GM23338 (cell line): Measurements from ENCODE around the gene SPACA1. TPM values are rescaled to one million over a fixed set of nuclear protein-coding genes. Genes with fewer than 3 reads are reported as not detected.

Experiments
- ATAC-seq: fragments of 200-7000 bp; cut with Tn5 transposase; 3 replicates; pipeline ENCODE4 v1.9.1; 2020
- DNase-seq: peaks from one replicate; pipeline ENCODE4 v3.0.0-alpha.2; 2015; ENCODE audit warnings: low spot score
- H2AFZ ChIP-seq: fragments of 200-600 bp; sonication (generic); 2 replicates; pipeline ENCODE4 v1.8.0; 2016; ENCODE audit warnings: antibody characterized with exemption, mild to moderate bottlenecking, moderate library complexity
- H3F3A ChIP-seq: fragments of 200-600 bp; sonication (generic); replicated peaks from 2 replicates; pipeline ENCODE4 v1.8.0; 2017; ENCODE audit warnings: antibody characterized with exemption, mixed run types, low read depth
- H3K27ac ChIP-seq: fragments of 200-600 bp; sonication (generic); 2 replicates; pipeline ENCODE4 v1.6.1; 2016; ENCODE audit warnings: low read depth
- H3K27me3 ChIP-seq: fragments of 200-600 bp; sonication (generic); 2 replicates; pipeline ENCODE4 v1.8.0; 2016; ENCODE audit warnings: mild to moderate bottlenecking, mixed run types, moderate library complexity; ENCODE audit not compliant: insufficient read depth
- H3K36me3 ChIP-seq: fragments of 200-600 bp; sonication (generic); 2 replicates; pipeline ENCODE4 v1.8.0; 2016; ENCODE audit warnings: mild to moderate bottlenecking; ENCODE audit not compliant: insufficient read depth
- H3K4me1 ChIP-seq: fragments of 200-600 bp; sonication (generic); 2 replicates; pipeline ENCODE4 v1.8.0; 2016; ENCODE audit warnings: mild to moderate bottlenecking, moderate library complexity; ENCODE audit not compliant: insufficient read depth
- H3K4me2 ChIP-seq: fragments of 200-600 bp; sonication (generic); 2 replicates; pipeline ENCODE4 v1.7.1; 2017; ENCODE audit warnings: mixed run types
- H3K4me3 ChIP-seq: fragments of 200-600 bp; sonication (generic); 2 replicates; pipeline ENCODE4 v1.6.1; 2016; ENCODE audit warnings: mixed run types
- H3K79me2 ChIP-seq: fragments of 200-600 bp; sonication (generic); replicated peaks from 2 replicates; pipeline ENCODE4 v1.8.0; 2017; ENCODE audit warnings: mild to moderate bottlenecking; ENCODE audit not compliant: insufficient read depth
- H3K9me2 ChIP-seq: fragments of 200-600 bp; sonication (generic); 2 replicates; pipeline ENCODE4 v1.8.0; 2017; ENCODE audit not compliant: insufficient read depth
- H4K20me1 ChIP-seq: fragments of 200-600 bp; sonication (generic); replicated peaks from 2 replicates; pipeline ENCODE4 v1.8.0; 2017; ENCODE audit warnings: mild to moderate bottlenecking; ENCODE audit not compliant: insufficient read depth
- H3K27ac Mint-ChIP-seq: 2 replicates; pipeline ENCODE4 v1.8.0; 2020; ENCODE audit warnings: inconsistent platforms, mild to moderate bottlenecking, moderate library complexity, mixed read lengths
- H3K27me3 Mint-ChIP-seq: 3 replicates; pipeline ENCODE4 v1.8.0; 2022; ENCODE audit warnings: low read depth, mild to moderate bottlenecking, moderate library complexity, mixed read lengths, inconsistent platforms; ENCODE audit not compliant: insufficient read depth, poor library complexity
- H3K36me3 Mint-ChIP-seq: 3 replicates; pipeline ENCODE4 v1.8.0; 2021; ENCODE audit warnings: low read depth, mild to moderate bottlenecking, inconsistent platforms, moderate library complexity, mixed read lengths
- H3K4me1 Mint-ChIP-seq: 3 replicates; pipeline ENCODE4 v1.8.0; 2020; ENCODE audit warnings: mild to moderate bottlenecking, inconsistent platforms, mixed read lengths
- H3K4me3 Mint-ChIP-seq: 3 replicates; pipeline ENCODE4 v1.8.0; 2021; ENCODE audit warnings: moderate library complexity, mild to moderate bottlenecking, inconsistent platforms, mixed read lengths
- H3K9me3 Mint-ChIP-seq: 3 replicates; pipeline ENCODE4 v1.8.0; 2020; ENCODE audit warnings: moderate library complexity, mild to moderate bottlenecking, inconsistent platforms, mixed read lengths
- CREB1 ChIP-seq: fragments of 250-450 bp; sonication (Bioruptor Pico); IDR thresholded peaks from 2 replicates; pipeline ENCODE4 v1.5.0; 2020; ENCODE audit warnings: low read depth, mild to moderate bottlenecking, moderate library complexity
- EZH2 ChIP-seq: fragments of 200-600 bp; sonication (generic); IDR thresholded peaks from one replicate; pipeline ENCODE4 v1.8.0; 2017; ENCODE audit warnings: antibody characterized with exemption, mild to moderate bottlenecking, low read depth; ENCODE audit not compliant: unreplicated experiment
- EZH2phosphoT487 ChIP-seq: fragments of 200-600 bp; sonication (generic); IDR thresholded peaks from one replicate; pipeline ENCODE4 v1.8.1; 2018; ENCODE audit warnings: antibody characterized with exemption; ENCODE audit not compliant: unreplicated experiment
- JUNB ChIP-seq: IDR thresholded peaks from one replicate; pipeline ENCODE4 v1.6.1; 2016; ENCODE audit warnings: antibody characterized with exemption; ENCODE audit not compliant: unreplicated experiment
- NANOG ChIP-seq: IDR thresholded peaks from 2 replicates; pipeline ENCODE4 v1.6.1; 2016; ENCODE audit warnings: antibody characterized with exemption, borderline replicate concordance
- POLR2AphosphoS5 ChIP-seq: IDR thresholded peaks from 2 replicates; pipeline ENCODE4 v1.6.1; 2016; ENCODE audit warnings: antibody characterized with exemption, low read depth
- STAT1 ChIP-seq: IDR thresholded peaks from one replicate; pipeline ENCODE4 v1.6.1; 2016; ENCODE audit warnings: antibody characterized with exemption; ENCODE audit not compliant: unreplicated experiment
- ZNF114 ChIP-seq: fragments of 250-450 bp; sonication (Bioruptor Pico); IDR thresholded peaks from 2 replicates; pipeline ENCODE4 v1.5.0; 2020; ENCODE audit warnings: mild to moderate bottlenecking, moderate library complexity
- ZNF331 ChIP-seq: fragments of 250-450 bp; sonication (Bioruptor Pico); IDR thresholded peaks from 2 replicates; pipeline ENCODE4 v1.5.0; 2020; ENCODE audit warnings: low read depth, mild to moderate bottlenecking, moderate library complexity
- polyA plus RNA-seq: library from polyadenylated mRNA; unstranded; fragments of >200 nt; fragmentation: Nextera tagmentation; extraction: Ambion mirVana; gene quantifications from 2 replicates; pipeline ENCODE4 v1.2.1, GENCODE V29; 2016
- total RNA-seq: library from RNA; depleted of rRNA; stranded (reverse); fragments of >200 nt; shearing (Covaris generic); gene quantifications from 2 replicates; pipeline ENCODE4 v1.2.3, GENCODE V29; 2014
- TF ChIP-seq, protein P1 (sequence below): fragments of 250-450 bp; sonication (Bioruptor Pico); IDR thresholded peaks from 2 replicates; pipeline ENCODE4 v1.5.0; 2020; ENCODE audit warnings: mild to moderate bottlenecking, moderate library complexity
- TF ChIP-seq, protein P2 (sequence below), 2 experiments: fragments of 200-600 bp in 1 of 2; sonication (generic) in 1 of 2; conservative IDR thresholded peaks; 2 replicates each; pipeline versions ENCODE4 v1.5.1 to v1.6.1; 2016 to 2017; ENCODE audit warnings: antibody characterized with exemption in 2 of 2, low read depth in 2 of 2, mild to moderate bottlenecking in 2 of 2, moderate library complexity in 1 of 2
- TF ChIP-seq, protein P3 (sequence below): IDR thresholded peaks from 2 replicates; pipeline ENCODE4 v1.6.1; 2016; ENCODE audit warnings: antibody characterized with exemption

Gene SPACA1
- total and polyA plus RNA-seq, 2 experiments from 2014 or later = not detected

DNA sequence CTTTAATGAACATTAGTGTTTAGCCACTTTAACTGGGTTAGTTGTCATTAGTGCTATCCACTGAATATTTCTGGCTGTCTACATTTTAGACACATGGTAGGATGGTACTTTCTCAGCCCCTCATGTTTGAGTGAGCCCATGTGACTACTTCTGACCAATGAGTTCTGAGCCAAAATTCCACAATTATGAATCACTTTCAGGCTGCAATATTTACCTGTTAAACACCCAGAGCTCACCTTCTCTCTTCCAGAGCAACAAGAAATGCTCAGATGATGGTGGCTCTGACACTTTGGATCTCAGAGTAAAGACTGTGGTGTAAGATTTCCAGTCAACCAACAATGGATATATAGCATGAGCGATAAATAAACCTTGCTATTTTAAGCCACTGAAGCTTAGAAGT, 24.8 kb downstream of the SPACA1 start (continued):
- TF ChIP-seq, protein P1, sequence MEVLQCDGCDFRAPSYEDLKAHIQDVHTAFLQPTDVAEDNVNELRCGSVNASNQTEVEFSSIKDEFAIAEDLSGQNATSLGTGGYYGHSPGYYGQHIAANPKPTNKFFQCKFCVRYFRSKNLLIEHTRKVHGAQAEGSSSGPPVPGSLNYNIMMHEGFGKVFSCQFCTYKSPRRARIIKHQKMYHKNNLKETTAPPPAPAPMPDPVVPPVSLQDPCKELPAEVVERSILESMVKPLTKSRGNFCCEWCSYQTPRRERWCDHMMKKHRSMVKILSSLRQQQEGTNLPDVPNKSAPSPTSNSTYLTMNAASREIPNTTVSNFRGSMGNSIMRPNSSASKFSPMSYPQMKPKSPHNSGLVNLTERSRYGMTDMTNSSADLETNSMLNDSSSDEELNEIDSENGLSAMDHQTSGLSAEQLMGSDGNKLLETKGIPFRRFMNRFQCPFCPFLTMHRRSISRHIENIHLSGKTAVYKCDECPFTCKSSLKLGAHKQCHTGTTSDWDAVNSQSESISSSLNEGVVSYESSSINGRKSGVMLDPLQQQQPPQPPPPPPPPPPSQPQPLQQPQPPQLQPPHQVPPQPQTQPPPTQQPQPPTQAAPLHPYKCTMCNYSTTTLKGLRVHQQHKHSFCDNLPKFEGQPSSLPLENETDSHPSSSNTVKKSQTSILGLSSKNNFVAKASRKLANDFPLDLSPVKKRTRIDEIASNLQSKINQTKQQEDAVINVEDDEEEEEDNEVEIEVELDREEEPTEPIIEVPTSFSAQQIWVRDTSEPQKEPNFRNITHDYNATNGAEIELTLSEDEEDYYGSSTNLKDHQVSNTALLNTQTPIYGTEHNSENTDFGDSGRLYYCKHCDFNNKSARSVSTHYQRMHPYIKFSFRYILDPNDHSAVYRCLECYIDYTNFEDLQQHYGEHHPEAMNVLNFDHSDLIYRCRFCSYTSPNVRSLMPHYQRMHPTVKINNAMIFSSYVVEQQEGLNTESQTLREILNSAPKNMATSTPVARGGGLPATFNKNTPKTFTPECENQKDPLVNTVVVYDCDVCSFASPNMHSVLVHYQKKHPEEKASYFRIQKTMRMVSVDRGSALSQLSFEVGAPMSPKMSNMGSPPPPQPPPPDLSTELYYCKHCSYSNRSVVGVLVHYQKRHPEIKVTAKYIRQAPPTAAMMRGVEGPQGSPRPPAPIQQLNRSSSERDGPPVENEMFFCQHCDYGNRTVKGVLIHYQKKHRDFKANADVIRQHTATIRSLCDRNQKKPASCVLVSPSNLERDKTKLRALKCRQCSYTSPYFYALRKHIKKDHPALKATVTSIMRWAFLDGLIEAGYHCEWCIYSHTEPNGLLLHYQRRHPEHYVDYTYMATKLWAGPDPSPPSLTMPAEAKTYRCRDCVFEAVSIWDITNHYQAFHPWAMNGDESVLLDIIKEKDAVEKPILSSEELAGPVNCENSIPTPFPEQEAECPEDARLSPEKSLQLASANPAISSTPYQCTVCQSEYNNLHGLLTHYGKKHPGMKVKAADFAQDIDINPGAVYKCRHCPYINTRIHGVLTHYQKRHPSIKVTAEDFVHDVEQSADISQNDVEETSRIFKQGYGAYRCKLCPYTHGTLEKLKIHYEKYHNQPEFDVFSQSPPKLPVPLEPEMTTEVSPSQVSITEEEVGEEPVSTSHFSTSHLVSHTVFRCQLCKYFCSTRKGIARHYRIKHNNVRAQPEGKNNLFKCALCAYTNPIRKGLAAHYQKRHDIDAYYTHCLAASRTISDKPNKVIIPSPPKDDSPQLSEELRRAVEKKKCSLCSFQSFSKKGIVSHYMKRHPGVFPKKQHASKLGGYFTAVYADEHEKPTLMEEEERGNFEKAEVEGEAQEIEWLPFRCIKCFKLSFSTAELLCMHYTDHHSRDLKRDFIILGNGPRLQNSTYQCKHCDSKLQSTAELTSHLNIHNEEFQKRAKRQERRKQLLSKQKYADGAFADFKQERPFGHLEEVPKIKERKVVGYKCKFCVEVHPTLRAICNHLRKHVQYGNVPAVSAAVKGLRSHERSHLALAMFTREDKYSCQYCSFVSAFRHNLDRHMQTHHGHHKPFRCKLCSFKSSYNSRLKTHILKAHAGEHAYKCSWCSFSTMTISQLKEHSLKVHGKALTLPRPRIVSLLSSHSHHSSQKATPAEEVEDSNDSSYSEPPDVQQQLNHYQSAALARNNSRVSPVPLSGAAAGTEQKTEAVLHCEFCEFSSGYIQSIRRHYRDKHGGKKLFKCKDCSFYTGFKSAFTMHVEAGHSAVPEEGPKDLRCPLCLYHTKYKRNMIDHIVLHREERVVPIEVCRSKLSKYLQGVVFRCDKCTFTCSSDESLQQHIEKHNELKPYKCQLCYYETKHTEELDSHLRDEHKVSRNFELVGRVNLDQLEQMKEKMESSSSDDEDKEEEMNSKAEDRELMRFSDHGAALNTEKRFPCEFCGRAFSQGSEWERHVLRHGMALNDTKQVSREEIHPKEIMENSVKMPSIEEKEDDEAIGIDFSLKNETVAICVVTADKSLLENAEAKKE (CRISPR knock-in tag) = no peak
- TF ChIP-seq ZNF331 = no peak
- no peak for TF ChIP-seq EZH2phosphoT487
- TF ChIP-seq NANOG = no peak

DNA sequence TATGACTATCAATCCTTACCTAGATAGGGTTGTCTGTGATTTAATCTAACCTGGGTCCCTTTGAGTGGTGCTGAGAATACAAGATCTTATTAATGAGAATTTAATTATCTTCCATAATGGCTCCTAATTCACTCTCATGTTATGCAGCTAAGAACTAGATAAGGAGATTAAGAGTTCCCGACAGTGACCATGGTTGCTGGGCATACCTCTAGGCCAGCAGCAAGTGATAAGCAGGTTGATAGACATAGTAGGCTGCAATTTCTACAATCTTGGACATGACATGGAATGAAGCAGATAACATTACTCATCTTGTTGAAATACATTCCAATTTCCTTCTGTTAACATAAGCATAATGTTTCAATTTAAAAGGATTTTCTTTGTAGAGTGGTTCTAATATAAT, 27.1 kb downstream of the SPACA1 start:
- Histone ChIP-seq H3K27me3 (no peaks in the 10 kb centered on the region), H3K4me2 (no peak overlapping the region), H3K4me3 (no peak overlapping the region), H3K27ac (no peak overlapping the region), H3K79me2 (no peaks in the 10 kb centered on the region), H3F3A (no peaks in the 10 kb centered on the region), H3K4me1 (no peaks in the 10 kb centered on the region), H2AFZ (no peak overlapping the region), H4K20me1 (no peaks in the 10 kb centered on the region), H3K9me2 (no peaks in the 10 kb centered on the region), H3K36me3 (no peaks in the 10 kb centered on the region)
- Mint-ChIP-seq H3K4me3 (no peak overlapping the region), H3K27me3 (peaks cover 6% of the 10 kb centered on the region), H3K4me1 (no peaks in the 10 kb centered on the region), H3K36me3 (no peaks in the 10 kb centered on the region), H3K27ac (no peak overlapping the region), H3K9me3 (no peaks in the 10 kb centered on the region)
- DNase-seq (no peak), ATAC-seq (no peak)
- TF ChIP-seq CREB1 (CRISPR knock-in tag) (no peak), POLR2AphosphoS5 (no peak), ZNF114 (no peak), JUNB (no peak), STAT1 (no peak), EZH2 (no peak), ZNF331 (no peak), EZH2phosphoT487 (no peak), NANOG (no peak)
- TF ChIP-seq, protein P2, sequence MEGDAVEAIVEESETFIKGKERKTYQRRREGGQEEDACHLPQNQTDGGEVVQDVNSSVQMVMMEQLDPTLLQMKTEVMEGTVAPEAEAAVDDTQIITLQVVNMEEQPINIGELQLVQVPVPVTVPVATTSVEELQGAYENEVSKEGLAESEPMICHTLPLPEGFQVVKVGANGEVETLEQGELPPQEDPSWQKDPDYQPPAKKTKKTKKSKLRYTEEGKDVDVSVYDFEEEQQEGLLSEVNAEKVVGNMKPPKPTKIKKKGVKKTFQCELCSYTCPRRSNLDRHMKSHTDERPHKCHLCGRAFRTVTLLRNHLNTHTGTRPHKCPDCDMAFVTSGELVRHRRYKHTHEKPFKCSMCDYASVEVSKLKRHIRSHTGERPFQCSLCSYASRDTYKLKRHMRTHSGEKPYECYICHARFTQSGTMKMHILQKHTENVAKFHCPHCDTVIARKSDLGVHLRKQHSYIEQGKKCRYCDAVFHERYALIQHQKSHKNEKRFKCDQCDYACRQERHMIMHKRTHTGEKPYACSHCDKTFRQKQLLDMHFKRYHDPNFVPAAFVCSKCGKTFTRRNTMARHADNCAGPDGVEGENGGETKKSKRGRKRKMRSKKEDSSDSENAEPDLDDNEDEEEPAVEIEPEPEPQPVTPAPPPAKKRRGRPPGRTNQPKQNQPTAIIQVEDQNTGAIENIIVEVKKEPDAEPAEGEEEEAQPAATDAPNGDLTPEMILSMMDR (conservative IDR thresholded peaks at IDR 0.05; ENCODE audit: low read depth in 2 of 2) = no peak
- TF ChIP-seq, protein P3, sequence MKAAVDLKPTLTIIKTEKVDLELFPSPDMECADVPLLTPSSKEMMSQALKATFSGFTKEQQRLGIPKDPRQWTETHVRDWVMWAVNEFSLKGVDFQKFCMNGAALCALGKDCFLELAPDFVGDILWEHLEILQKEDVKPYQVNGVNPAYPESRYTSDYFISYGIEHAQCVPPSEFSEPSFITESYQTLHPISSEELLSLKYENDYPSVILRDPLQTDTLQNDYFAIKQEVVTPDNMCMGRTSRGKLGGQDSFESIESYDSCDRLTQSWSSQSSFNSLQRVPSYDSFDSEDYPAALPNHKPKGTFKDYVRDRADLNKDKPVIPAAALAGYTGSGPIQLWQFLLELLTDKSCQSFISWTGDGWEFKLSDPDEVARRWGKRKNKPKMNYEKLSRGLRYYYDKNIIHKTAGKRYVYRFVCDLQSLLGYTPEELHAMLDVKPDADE = no peak
